Bone marrow (tissue), 2 donors: ENCODE data around the gene TNS3.

Experiments
- DNase-seq, 2 donors: peaks; one replicate each; lab custom pipeline; 2025; lab: John Stamatoyannopoulos, UW

The TNS3 gene

DNA sequence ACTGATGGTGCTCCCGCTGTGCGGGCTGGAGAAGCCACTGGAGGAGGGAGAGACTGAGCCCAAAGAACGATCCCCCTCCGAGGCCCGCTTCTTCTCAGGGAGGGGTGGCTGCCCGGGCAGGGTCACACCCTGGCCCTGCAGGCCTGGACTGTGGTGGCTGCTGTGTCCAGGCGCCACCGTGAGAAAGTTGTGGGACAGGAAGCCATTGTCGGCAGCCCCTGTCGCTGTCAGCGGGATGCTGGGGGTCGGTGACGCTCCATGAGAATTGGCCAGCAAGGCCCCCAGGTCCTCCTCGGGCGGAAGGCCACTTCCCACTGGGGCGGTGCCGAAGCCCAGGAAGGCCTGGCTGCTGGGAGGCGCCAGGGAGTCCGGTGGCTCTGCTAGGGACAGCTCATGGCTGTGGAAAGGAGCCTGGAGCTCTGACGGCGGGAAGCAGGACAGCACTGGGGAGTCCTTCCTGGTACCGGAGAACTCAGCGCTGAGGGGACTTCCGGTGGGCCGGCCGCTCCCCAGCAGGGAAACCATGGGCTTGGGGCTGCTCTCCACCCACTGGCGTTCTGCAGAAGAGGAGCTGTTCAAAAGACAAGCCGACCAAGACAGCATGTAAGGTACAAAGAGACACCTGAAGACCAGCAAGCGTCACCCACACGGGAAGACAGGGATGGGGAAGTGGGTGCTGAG lies 278.8 kb downstream of the TNS3 start:
- DNase-seq: no peak

DNA sequence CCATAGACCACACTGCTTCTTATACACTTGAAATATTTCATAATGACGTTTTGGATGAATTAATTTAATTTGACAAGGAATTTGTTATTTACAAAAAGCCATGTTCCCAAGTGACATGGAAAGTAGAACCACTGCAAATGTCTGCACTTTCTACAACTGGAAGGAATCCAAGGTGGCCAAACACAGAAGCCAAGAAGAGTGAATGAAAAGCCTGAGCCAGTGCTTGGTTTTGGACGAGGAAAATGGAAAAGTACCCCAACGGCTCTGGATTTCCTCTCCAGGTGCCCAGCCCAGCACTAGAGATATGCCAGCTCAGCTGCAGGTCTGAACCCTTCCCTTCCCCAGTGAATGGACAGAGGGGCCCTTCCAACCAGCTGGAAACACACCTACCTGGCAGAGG lies 279.4 kb downstream of the TNS3 start:
- no peak for DNase-seq

DNA sequence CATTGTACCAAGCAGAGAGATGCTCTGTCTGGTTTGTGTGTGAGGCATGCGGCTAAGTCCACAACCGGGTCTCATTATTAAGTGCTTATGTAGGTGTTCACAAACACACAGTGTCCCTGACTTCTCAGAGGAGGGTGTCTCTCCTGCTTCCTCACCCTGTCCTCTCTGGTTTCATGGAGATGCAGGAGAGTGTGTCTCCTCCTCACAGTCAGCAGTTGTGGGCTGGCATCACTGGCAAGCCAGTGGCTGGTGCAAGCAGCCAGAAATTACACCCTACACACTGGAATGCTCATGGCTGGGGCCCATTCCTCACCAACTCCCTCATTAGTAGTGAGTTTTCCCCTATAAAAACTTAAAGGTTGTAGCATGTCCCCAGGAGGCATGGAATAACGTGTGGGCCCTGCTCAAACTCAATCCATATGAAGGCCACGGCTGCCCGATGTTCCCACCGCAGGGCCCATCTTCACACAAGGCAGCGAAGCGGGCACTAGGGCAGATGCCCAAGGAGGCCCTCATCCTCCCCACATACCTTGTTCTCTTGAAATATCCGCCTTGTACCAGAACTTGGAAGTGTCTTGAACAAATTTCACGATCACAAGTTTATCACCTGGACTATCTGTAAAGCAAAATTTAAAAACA lies 280.1 kb downstream of the TNS3 start:
- DNase-seq: no peak

DNA sequence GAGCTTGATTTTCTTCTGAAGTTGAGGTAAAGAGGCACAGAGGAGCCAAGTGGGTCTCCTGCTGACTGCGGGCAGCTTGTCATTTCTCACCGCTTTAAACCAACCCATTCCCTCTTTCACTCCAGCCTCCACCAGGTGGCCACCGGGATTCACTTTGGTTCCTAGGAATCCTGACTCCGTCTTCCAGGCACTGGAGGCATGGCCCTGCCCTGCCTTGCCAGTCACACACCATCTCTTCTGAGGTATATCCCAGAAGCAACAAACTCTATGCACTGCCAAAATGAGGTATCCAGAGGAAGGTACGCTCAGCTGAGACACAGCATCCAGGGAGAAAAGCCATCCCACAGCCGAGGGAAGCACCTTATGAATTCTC lies 280.8 kb downstream of the TNS3 start:
- no peak for DNase-seq

DNA sequence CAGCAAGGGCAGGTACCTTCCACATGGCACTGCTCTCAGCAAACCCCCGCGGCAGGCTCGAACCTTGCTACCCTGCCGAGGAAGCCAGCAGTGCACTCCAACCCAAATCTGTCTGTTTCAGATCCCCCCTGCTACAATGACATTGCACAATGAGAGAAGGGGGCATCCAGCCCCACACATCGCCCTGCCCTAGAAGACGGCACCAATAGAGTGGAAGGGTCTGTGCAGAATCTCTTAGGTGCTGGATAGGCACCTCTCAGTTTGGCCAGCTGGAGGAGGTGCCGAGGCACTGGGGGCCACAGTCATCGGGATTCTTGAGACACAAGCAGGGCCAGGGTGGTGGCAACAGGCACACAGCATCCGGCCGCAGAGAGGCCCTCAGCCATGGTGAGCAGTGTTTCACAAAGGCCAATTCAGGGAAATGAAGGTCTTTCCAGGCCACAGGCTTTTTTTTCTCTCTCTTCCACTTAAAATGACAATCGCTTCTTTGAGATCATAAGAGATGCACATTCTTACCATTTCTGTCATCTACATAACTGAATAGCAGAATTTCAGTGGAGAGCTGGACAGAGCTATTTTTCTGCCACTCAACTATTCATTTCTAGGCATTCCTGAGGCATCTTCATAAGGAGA lies 281.3 kb downstream of the TNS3 start:
- no peak for DNase-seq

DNA sequence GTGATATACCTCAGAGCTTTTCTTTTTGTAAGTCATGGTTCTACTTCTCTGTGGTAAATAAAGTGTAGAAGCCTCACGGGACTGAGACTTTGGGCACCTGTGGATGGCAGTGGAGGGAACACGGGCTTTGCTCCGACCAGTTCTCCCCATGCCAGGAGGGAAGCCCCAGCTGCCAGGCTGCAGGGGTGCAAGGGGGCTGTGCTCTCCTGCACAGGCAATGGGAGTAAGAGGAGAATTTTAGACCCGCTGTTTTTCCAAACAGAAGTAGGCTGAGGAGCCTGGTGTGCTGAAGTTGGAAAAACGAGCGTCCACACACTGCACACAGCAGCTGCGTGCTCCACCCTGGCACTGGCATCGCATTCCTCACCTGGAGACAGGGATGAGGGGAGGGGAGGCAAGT lies 282.4 kb downstream of the TNS3 start:
- DNase-seq: no peak

DNA sequence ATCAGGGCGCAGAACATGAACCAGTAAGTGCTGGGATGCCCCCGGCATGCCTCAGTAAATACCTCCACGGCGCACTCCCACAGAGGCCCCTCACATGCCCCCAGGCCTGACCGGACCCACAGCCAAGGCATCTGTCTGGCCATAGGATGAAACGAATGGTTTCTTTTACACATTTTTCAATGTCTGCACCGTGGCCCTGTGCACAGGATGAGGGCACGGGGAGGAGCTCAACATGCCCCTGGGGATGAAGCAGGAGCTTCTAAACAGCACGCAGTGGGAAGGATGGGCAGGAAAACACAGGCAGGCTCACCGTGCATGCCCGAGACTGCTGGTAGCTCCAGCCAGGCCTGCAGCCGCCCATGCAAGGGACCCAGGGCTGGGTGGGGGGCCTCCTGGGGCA lies 283.3 kb downstream of the TNS3 start:
- DNase-seq: no peak

DNA sequence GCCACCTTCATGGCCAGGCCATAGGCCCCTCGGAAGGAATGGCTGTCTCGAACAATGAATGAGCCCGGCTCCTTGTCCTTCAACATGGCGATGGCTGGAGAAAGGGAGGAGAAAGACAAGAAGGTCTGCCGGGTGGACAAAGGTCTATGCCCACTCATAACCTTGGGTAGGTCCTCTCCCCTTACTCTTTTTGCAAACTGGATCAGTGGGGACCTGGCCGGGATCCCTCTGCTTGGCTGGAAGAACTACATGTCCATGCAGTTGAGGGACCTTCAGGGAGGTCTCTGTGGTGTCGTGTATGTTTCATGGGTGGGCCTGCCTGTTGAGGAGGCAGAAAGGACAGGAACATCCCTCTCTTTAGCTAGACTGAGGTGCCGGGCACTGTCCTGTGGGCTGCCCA lies 284.8 kb downstream of the TNS3 start:
- DNase-seq: no peak

DNA sequence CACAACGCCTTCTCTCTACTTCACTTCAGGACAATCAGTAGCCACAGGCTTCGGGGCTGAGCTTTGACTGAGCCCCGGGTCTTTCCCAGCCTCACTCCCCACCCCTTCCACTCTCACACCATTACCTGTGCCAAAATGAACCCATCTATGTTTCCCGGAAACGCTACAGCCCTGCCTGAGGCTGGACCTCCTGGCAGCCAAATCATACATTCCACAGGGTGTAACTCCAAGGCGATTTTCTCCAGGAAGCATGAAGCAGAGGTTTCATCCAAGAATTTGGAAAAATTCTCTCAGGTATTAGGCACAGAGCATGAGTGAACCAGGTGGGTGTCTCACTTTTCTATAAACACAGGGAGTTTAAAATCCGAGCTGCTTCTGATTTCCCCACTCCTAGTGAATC lies 286.3 kb downstream of the TNS3 start:
- DNase-seq: no peak

DNA sequence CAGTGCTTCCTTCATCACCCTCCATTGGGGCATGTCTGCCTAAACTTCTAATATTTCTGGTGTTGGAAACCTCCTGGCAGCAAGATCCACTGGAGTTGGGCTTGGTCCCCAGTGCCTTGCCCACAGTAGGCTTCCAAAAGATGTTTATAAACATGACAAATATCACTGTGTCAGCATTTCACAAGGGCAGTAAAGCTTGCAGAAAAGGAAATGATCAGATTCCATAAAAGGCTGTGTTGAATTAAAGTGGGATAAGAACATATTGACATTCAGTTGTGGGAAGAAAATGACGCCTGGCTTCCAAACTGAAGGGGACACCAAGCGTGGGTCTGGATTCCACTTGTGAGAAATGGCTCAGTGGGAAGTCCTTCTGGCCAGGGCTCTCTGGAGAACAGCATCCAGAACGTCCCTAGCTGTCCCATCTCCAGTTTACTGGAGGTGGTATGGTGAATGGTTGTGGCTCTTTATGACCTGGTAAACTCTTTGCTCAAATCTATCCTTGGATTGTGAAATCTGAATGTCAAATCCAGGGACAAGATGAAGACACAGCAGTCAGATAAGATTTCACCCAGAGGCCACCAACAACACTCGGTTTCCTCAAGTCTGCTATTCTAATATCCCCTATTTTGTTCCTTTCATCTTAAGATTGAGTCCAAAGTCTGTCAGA lies 287.2 kb downstream of the TNS3 start:
- no peak for DNase-seq

DNA sequence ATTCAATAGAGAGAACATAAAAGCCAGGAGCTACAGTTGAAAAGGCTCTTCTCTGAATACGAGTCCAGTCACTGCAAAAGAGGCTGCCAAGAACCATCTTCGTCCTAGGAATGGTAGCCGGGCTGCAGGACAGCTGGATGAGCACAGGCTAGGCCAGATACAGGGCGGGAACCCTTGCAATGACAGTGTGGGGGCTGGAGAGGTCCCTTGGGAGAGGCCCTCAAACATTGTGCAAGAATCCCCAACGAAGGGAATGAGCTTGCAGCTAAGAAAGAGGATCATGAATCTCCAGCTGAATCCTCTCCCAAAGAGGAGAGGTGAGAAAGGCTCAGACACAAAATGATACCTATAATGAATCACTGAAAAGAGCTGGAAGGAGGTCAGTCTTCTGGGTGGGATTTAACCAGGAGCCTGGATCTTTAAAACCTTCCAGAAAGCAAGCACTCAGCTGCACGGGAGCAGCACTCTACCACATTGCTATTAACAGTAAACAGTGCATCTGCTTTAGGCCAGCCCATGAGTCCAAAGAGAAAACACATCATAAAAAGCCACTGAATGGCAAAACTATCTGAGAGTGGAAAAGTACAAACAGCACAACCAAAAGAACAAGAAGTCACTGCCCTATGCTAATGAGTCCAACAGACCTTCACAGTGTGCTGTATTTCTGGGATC lies 287.9 kb downstream of the TNS3 start:
- no peak for DNase-seq

DNA sequence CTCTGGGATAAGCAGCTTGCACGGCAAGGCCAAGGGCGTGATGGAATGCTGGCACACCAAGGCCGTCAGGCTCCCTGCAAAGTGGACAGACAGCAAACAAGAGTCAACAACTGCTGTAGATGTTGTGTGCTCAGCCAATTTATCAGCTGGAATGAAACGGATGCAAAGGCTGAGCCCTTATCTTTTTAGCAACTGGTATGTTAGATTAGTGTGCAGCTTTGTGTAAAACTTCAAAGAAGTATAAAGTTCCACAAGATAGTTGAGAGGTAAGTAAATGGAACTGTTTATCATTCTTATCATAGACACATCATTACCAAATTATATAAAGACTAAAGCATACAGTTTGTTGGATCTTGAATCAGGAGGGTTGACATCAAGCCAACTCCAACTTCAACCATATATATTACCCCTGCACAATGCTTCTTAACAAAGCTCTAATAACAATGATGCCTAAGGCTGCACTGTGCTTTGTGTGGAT lies 289.0 kb downstream of the TNS3 start:
- no peak for DNase-seq

DNA sequence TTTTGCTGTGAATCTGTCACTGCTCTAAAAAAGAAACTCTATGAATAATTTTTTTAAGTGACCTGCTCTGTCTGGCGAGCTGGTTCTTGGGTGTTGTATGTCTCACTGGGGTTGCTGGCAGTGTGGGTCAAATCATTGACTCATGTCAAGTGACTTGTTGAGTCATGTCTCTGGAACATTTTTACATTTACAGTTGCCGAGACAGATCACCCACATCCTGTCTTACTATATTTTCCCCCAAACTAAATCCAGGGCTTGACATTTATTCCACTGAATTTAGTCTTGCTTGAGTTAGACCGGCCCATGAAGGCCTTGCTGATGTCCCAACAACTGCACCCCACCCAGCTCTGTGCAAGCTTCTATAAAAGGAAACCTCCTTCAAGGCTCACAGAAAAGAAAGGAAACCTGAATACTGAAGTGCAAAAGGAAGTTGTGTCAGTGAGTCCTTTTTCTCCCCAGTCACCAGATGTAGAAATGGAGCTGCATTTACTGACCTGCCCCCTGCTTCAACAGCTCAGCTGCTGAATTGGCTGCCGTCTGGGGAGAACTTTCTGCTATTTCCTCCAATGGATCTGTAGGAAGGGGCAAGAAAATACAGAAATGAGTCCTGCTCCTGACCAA lies 290.3 kb downstream of the TNS3 start:
- peak; percentile 12 to 91 for DNase-seq

DNA sequence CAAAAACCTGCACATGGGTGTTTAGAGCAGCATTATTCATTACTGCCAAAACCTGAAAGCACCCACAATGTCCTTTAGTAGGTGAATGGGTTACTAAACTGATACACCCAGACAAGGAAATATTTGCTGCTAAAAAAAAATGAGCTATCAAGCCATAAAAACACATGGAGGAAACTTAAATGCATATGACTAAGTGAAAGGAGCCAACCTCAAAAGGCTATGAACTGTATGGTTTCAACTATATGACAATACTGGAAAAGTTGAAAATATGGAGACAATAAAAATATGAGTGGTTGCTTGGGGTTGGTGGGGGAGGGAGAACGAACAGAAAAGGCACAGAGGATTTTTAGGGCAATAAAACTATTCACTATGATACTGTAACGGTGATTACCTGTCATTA lies 291.0 kb downstream of the TNS3 start:
- no peak for DNase-seq

DNA sequence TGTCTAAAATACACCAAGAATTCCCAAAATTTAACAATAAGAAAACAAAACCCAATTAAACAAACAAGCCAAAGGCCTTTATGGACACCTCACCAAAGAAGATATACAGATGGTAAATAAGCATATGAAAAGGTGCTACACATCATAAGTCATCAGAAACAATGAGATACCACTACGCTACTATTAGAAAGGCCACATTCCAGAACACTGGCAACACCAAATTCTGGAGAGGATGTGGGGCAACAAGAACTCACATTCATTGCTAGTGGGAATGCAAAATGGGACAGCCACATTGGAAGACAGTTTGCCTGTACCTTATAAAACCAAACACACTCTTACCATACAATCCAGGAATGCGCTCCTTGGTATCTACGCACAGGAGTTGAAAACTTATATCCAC lies 291.4 kb downstream of the TNS3 start:
- no peak for DNase-seq

DNA sequence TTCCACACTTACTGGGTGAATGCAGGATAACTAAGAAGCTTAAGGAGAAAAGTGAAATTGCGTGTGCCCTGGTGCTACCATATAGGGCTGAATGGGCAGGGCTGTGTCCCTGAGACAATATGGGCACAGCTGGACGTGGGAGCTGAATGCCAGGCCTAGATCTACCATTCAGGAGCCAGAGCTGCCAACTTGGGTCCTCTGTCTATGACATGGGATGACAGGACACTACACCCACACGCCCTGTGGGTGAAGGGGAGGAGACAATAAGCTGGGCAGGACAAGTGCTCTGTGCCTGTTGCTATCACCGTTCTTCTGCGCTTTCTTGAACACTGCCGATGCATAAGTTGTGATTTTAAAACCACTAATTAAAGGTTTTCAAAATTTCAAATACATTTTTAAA lies 293.9 kb downstream of the TNS3 start:
- no peak for DNase-seq

DNA sequence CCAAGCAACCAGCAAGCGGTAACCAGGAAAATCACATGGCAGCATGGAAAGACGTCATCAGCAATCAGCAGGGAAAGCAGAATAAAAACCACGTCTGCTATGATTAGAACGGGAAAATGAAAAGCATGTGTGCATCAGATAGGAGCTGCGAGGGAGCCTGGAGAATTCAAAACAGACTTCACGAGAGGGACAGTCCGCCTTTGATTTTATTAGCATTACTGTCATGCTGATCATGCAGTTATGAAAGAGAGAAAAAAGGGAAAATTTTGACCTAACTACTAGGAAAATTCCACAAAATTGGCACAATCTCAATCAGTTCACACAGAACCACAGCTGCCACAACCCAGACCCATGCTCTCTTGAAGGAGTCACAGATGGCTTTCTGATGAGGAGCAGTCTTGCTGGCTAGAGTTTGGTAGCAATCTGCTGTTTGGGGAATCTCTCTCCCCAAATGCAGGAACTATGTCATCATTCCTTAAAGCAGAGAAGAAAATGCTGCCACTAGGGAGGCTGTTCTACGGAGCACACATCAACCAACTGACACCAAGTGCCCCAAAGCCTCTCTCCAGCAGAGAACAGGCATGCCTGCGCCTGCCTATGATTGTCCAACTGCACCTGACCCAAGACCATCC lies 295.9 kb downstream of the TNS3 start:
- no peak for DNase-seq

DNA sequence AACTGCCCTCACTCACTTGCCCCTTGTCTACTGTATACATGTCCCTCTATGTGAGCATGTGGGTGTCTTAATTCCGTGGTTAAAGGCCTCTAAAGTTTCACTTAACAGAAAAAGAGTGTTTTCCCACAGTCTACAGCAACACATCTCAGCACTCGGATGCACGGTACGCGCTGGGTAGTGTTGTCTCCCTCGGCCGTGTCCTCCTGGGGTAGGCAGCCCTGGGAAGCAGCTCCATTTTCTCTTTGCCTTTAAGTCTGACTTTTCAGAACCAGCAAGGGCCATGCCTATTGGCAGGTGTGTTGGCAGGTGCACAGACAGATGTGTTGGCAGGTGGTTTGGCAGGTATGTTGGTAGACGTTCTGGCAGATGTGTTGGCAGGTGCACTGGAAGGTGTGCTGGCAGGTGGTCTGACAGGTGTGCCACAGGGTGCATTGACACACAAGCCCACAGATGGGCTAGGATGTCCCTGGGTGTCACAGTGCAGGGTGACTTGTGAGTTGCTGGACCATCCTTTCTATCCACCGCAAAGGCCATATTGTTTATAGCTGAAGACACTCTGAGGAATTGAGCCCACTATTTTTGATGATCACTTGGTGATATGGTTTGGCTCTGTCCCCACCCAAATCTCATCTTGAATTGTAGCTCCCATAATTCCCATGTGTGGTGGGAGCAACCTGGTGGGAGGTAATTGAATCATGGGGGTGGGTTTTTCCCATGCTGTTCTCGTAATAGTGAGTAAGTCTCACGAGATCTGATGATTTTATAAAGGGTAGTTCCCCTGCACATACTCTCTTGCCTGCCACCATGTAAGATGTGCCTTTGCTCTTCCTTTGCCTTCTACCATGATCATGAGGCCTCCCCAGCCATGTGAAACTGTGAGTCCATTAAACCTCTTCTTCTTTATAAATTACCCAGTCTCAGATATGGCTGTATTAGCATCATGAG lies 296.9 kb downstream of the TNS3 start:
- DNase-seq: no peak

DNA sequence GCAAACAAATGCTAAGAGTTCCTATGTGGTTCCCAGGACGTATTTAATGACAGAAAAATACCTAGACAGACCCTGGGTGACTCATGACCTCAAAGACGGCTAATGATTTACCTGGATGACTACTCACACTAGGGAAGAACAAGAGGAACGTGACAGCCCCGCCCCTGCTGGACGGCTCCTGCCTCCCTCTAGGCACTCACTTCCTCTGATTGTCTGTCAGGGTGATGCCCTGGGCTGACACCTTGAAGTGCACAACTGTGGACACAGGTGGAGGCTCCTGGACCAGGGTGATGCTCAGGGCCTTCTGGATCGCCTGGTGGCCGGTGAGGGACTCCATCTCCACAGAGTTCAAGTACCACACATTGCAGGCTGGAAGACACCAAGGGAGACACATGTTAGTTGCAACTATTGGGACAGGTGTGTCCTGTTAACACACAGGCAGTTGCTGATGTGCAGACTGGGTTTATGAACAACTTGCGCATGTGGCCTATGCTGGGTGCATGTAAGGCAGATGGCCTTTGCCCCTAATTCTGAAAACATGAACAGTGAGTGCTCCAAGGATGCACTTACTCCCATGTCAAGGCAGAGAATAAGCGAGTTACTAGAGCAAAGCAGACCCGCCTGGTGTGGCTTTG lies 298.3 kb downstream of the TNS3 start:
- DNase-seq: no peak
